ENCODE results near the gene FYN.

DNA sequence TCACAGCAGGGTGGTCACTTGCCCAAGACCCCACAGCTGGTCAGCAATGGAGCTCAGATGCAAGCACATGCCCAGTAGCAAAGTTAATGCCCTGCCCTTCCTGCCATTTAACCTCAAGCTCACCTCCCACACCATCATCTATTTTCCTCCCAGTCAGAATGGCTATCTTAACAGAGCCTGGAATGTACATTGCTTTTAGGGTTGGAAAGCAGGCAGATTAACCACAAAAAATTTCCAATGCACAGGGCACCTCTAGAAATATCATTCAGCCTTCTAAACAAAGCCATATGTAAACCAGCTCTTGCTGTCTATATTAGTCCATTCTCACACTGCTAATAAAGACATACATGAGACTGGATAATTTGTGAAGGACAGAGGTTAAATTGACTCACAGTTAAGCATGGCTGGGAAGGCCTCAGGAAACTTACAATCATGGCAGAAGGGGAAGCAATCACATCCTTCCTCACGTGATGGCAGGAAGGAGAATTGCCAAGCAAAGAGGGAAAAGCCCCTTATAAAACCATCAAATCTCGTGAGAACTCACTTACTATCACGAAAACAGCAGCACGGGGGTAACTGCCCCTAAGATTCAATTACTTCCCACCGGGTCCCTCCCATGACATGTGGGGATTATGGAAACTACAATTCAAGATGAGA, 106.9 kb downstream of the FYN start:
- TF ChIP-seq EP300 (IDR thresholded peaks at IDR 0.05; ENCODE audit: low read depth) (no peak), POLR2AphosphoS5 (IDR thresholded peaks at IDR 0.05) (no peak), POLR2A (IDR thresholded peaks at IDR 0.05) (no peak)
- TF ChIP-seq, protein P1, sequence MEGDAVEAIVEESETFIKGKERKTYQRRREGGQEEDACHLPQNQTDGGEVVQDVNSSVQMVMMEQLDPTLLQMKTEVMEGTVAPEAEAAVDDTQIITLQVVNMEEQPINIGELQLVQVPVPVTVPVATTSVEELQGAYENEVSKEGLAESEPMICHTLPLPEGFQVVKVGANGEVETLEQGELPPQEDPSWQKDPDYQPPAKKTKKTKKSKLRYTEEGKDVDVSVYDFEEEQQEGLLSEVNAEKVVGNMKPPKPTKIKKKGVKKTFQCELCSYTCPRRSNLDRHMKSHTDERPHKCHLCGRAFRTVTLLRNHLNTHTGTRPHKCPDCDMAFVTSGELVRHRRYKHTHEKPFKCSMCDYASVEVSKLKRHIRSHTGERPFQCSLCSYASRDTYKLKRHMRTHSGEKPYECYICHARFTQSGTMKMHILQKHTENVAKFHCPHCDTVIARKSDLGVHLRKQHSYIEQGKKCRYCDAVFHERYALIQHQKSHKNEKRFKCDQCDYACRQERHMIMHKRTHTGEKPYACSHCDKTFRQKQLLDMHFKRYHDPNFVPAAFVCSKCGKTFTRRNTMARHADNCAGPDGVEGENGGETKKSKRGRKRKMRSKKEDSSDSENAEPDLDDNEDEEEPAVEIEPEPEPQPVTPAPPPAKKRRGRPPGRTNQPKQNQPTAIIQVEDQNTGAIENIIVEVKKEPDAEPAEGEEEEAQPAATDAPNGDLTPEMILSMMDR (IDR thresholded peaks at IDR 0.05): no peak

Data from transverse colon (tissue), 4 donors.